ENCODE results near the gene GRHPR. TPM values are rescaled to one million over a fixed set of nuclear protein-coding genes. Genes with fewer than 3 reads are reported as not detected.

GRHPR gene
- 97.0 and 98.1 TPM in 2 replicates for total RNA-seq (2021; fragmentation: NEBNext Ultra II Directional; extraction: Animal tissue kit (Norgen Biotek cat#: 25700))
- 201 and 246 TPM in 2 replicates for polyA plus RNA-seq (2011; rRNA removed)
- polyA plus RNA-seq (2011; cell fraction: cytosol; rRNA removed): 235 TPM
- polyA plus RNA-seq (2011; cell fraction: nucleus; rRNA removed): 195 TPM
- 100 to 150 TPM (median 142 TPM) in 4 replicates for polyA plus RNA-seq (2012, experiment 1 of 2)
- polyA plus RNA-seq (2012, experiment 2 of 2): 127 TPM
- polyA plus RNA-seq (2013, experiment 1 of 2): 94.7 TPM
- 91.3 TPM for polyA plus RNA-seq (2013, experiment 2 of 2)
- polyA minus RNA-seq (2011; rRNA and poly(A)+ RNA removed): 108 and 124 TPM in 2 replicates
- 58.4 TPM for polyA minus RNA-seq (2011; cell fraction: cytosol; rRNA and poly(A)+ RNA removed)
- 64.4 TPM for polyA minus RNA-seq (2011; cell fraction: nucleus; rRNA and poly(A)+ RNA removed)
- long read RNA-seq, experiment 1, full-length matches to known transcripts: 55 of 73 reads
- long read RNA-seq, experiment 1, partial matches to known transcripts: 7 of 73 reads
- long read RNA-seq, experiment 1, other reads (novel, unspliced or antisense): 11 of 73 reads
- long read RNA-seq, experiment 2, transcript GRHPR-203 (9 exons, 1,080 nt): minor isoform, 16 of 98 reads
- long read RNA-seq, experiment 2, transcript GRHPR-201 (9 exons, 1,280 nt): major isoform, 64 of 98 reads
- long read RNA-seq, experiment 2, partial matches to known transcripts: 11 of 98 reads
- long read RNA-seq, experiment 2, other reads (novel, unspliced or antisense): 5 of 98 reads

GRCh38 chr9:37422289-37423104 lies at the start of gene GRHPR:
TSS of gene GRHPR (plus strand) at chr9:37422696. CDS start at chr9:37422751, 55 bp downstream.
- Histone ChIP-seq H3K18ac (ENCODE audit: extremely low read depth, low read length) (peak within 1 kb of the TSS; percentile 91; the same call in 1 of the 2 replicates), H3K4ac (replicated peaks; ENCODE audit: insufficient read length, low read depth, low read length) (no peak within 1 kb of the TSS), H2BK15ac (ENCODE audit: low read length) (0 out of 2 replicates have a peak within 1 kb of the TSS, but pooled peaks have one; percentile 53), H4K20me1 (replicated peaks in 1 of 2; ENCODE audit: control insufficient read depth in 1 of 2, insufficient read depth in 2 of 2, low read length in 2 of 2) (peaks cover 8% of the 10 kb centered on the region in 2 experiments), H3K56ac (replicated peaks; ENCODE audit: insufficient read length, low read depth, low read length) (peak within 1 kb of the TSS; percentile 67), H3K36me3 (ENCODE audit: control insufficient read depth in 2 of 4, insufficient read depth in 4 of 4, low read length in 3 of 4) (peaks cover 7 to 22% (median 10%) of the 10 kb centered on the region in 4 experiments; a peak in 6 of 8 replicates), H3K23me2 (ENCODE audit: low read depth, low read length) (peaks cover 2% of the 10 kb centered on the region; the same call in 1 of the 2 replicates), H4K8ac (ENCODE audit: extremely low read depth, insufficient read depth, low read length) (peak within 1 kb of the TSS; percentile 86), H2BK20ac (ENCODE audit: low read length) (no peak within 1 kb of the TSS), H3K23ac (ENCODE audit: insufficient read length) (no peak within 1 kb of the TSS), H3K4me2 (ENCODE audit: insufficient read depth in 1 of 2, low read depth in 2 of 2, low read length in 2 of 2) (peak within 1 kb of the TSS; percentile 72 to 80), H3K79me1 (ENCODE audit: low read depth, low read length) (peaks cover 19% of the 10 kb centered on the region), H3K9me3 (ENCODE audit: insufficient read depth in 2 of 2, low read depth in 1 of 2, low read length in 1 of 2) (no peaks in the 10 kb centered on the region), H3K4me1 (replicated peaks in 1 of 4; ENCODE audit: control insufficient read depth in 3 of 4, insufficient read depth in 4 of 4, low read length in 3 of 4) (peaks cover 2 to 15% (median 8%) of the 10 kb centered on the region in 4 experiments), H3K27ac (ENCODE audit: low read depth, low read length) (peak within 1 kb of the TSS; percentile 68), H3K14ac (ENCODE audit: insufficient read length) (peak within 1 kb of the TSS; percentile 63), H3K79me2 (ENCODE audit: control insufficient read depth in 1 of 2, insufficient read depth in 2 of 2, low read length in 2 of 2) (peaks cover 0 to 18% of the 10 kb centered on the region in 2 experiments; a peak in 2 of 4 replicates), H2AFZ (ENCODE audit: low read length) (peak within 1 kb of the TSS; percentile 22), H3K4me3 (ENCODE audit: extremely low read depth in 1 of 4, insufficient read depth in 2 of 4, low read depth in 3 of 4, low read length in 4 of 4) (peak within 1 kb of the TSS; percentile 76 to 97 (median 84)), H3K27me3 (replicated peaks in 1 of 4; ENCODE audit: control insufficient read depth in 3 of 4, extremely low read depth in 1 of 4, insufficient read depth in 3 of 4, low read length in 3 of 4) (no peaks in the 10 kb centered on the region), H4K91ac (replicated peaks; ENCODE audit: insufficient read length, low read length) (peak within 1 kb of the TSS; percentile 87), H2BK12ac (ENCODE audit: low read depth, low read length) (no peak within 1 kb of the TSS), H3K9ac (replicated peaks in 1 of 4; ENCODE audit: extremely low read depth in 1 of 4, low read depth in 3 of 4, low read length in 3 of 4) (peak within 1 kb of the TSS; percentile 44 to 87 (median 76)), H2BK5ac (ENCODE audit: low read depth, low read length) (peak within 1 kb of the TSS; percentile 61; the same call in 1 of the 2 replicates), H4K5ac (ENCODE audit: insufficient read length, low read depth, low read length) (peak within 1 kb of the TSS; percentile 74), H2AK5ac (ENCODE audit: low read depth, low read length) (no peak within 1 kb of the TSS; the same call in 1 of the 2 replicates), H2BK120ac (replicated peaks; ENCODE audit: low read depth, low read length) (no peak within 1 kb of the TSS)
- peak in 1 of 2 experiments; percentile 87 for DNase-seq (ENCODE audit: low read depth in 1 of 2, low spot score in 2 of 2)
- 3% methylated on average over 52 of the region's 56 CpGs; no CpG with 5 or more reads in 1 of the 2 experiments for WGBS, 2 experiments (ENCODE audit: extremely low coverage in 1 of 2, insufficient coverage in 1 of 2, insufficient read length in 1 of 2, insufficient replicate concordance in 2 of 2, low coverage in 1 of 2, low lambda C conversion rate in 2 of 2, missing lambda C conversion rate in 1 of 2)
- ChIA-PET POLR2A (ENCODE audit: partially characterized antibody) (interaction anchor here (0.6 to 1.7 kb wide), 8 partner anchors 9 to 43 kb away, joined by 3 to 13 read pairs (median 6); partner anchors contain the start of gene ZBTB5), CTCF (ENCODE audit: partially characterized antibody) (interaction anchor here (0.5 to 3.4 kb wide), 6 partner anchors 11 to 843 kb away, joined by 4 to 24 read pairs (median 5); no protein-coding TSS in a partner anchor)
- FAIRE-seq: no peak
- peak; percentile 76 for TF ChIP-seq KDM4A (IDR thresholded peaks at IDR 0.05; ENCODE audit: low read depth, low read length, severe bottlenecking)
- peak; percentile 7 for TF ChIP-seq TAF7 (optimal IDR thresholded peaks at IDR 0.05; ENCODE audit: borderline replicate concordance, low read depth, low read length)
- no peak; the same call in 1 of the 2 replicates for TF ChIP-seq SUZ12 (IDR thresholded peaks at IDR 0.05; ENCODE audit: low read length)
- TF ChIP-seq RXRA (IDR thresholded peaks at IDR 0.05; ENCODE audit: insufficient read depth, low read depth, low read length): no peak
- TF ChIP-seq SP4 (IDR thresholded peaks at IDR 0.05; ENCODE audit: low read length): no peak

All from H1 (cell line).